ENCODE results near the gene ATP2B2.

DNA sequence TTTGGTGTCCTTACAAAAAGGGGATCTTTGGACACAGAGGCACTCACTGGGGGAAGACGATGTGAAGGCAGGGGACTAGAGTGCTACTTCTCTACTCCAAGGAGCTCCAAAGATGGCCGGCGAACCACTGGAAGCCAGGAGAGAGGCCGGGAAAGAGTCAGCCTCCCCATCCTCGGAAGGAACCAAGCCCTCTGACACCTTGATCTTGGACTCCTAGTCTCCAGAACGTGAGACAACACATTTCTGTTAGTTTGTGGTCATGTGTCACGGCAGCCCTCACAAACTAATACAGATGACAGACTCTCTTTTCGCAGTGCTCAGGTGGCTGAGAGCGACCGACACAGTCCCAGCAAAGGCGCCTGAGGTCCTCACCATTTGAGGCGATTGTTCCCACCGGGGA lies 24.4 kb upstream of the ATP2B2 start:
- TF ChIP-seq JUN (IDR thresholded peaks at IDR 0.05) (no peak), ZFP36 (IDR thresholded peaks at IDR 0.05; ENCODE audit: borderline replicate concordance, partially characterized antibody) (no peak), CTCF (IDR thresholded peaks at IDR 0.05) (no peak), HOXB5 (CRISPR knock-in tag; IDR thresholded peaks at IDR 0.05) (no peak), CEBPB (IDR thresholded peaks at IDR 0.05) (no peak), HMGXB4 (CRISPR knock-in tag; IDR thresholded peaks at IDR 0.05; ENCODE audit: borderline replicate concordance) (no peak), RAD21 (conservative IDR thresholded peaks at IDR 0.05 in 1 of 2, IDR thresholded peaks at IDR 0.05 in 1 of 2) (no peak), POLR2A (IDR thresholded peaks at IDR 0.05; ENCODE audit: low read length) (no peak), MYC (IDR thresholded peaks at IDR 0.05; ENCODE audit: borderline replicate concordance, low read length) (no peak)
- TF ChIP-seq, protein P1, sequence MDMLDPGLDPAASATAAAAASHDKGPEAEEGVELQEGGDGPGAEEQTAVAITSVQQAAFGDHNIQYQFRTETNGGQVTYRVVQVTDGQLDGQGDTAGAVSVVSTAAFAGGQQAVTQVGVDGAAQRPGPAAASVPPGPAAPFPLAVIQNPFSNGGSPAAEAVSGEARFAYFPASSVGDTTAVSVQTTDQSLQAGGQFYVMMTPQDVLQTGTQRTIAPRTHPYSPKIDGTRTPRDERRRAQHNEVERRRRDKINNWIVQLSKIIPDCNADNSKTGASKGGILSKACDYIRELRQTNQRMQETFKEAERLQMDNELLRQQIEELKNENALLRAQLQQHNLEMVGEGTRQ (IDR thresholded peaks at IDR 0.05): no peak
